Caco-2 (cell line): ENCODE results near the gene SIGMAR1. TPM values are rescaled to one million over a fixed set of nuclear protein-coding genes. Genes with fewer than 3 reads are reported as not detected.

Experiments
- BruUV-seq: library from RNA; stranded (reverse); fragments of 400-500 nt; replicated peaks from 2 replicates; lab custom pipeline; 2021; lab: Mats Ljungman, UMichigan
- CTCF ChIA-PET: fragments of 300-600 bp; sonication (Branson Sonifier 250); formaldehyde crosslinking; loops from one replicate; lab custom pipeline; 2022; ENCODE audit warnings: antibody characterized with exemption; lab: Charles Lee
- POLR2A ChIA-PET: fragments of 300-600 bp; sonication (Branson Sonifier 250); formaldehyde crosslinking; loops from one replicate; lab custom pipeline; 2022; ENCODE audit warnings: antibody characterized with exemption; lab: Charles Lee
- DNase-seq, 2 experiments: peaks; one replicate each; pipeline versions ENCODE4 v3.0.0 to v3.0.0-alpha.2; 2020 to 2022
- H3K27me3 ChIP-seq: replicated peaks from 2 replicates; pipeline ENCODE4 v1.6.0; 2011; ENCODE audit warnings: low read length; ENCODE audit not compliant: control insufficient read depth, insufficient read depth
- H3K36me3 ChIP-seq: 2 replicates; pipeline ENCODE4 v1.5.1; 2011; ENCODE audit warnings: low read length; ENCODE audit not compliant: control insufficient read depth, insufficient read depth
- H3K4me1 ChIP-seq: fragments of 250-450 bp; sonication (Bioruptor Pico); 2 replicates; pipeline ENCODE4 v1.5.1; 2020; ENCODE audit warnings: mild to moderate bottlenecking
- H3K4me3 ChIP-seq: 2 replicates; pipeline ENCODE4 v1.5.1; 2011; ENCODE audit warnings: low read depth, mild to moderate bottlenecking, control low read depth, low read length
- H3K9me3 ChIP-seq: fragments of 250-450 bp; sonication (Bioruptor Pico); 2 replicates; pipeline ENCODE4 v1.5.1; 2020; ENCODE audit warnings: mild to moderate bottlenecking, moderate library complexity
- H3K27ac Mint-ChIP-seq: one replicate; pipeline ENCODE4 v1.8.0; 2022; ENCODE audit warnings: mixed read lengths; ENCODE audit not compliant: unreplicated experiment
- H3K27me3 Mint-ChIP-seq: one replicate; pipeline ENCODE4 v1.8.0; 2022; ENCODE audit warnings: mixed read lengths; ENCODE audit not compliant: insufficient read depth, unreplicated experiment
- H3K36me3 Mint-ChIP-seq: one replicate; pipeline ENCODE4 v1.8.0; 2022; ENCODE audit warnings: mild to moderate bottlenecking, mixed read lengths; ENCODE audit not compliant: insufficient read depth, unreplicated experiment
- H3K4me1 Mint-ChIP-seq: one replicate; pipeline ENCODE4 v1.8.0; 2022; ENCODE audit warnings: low read depth, mixed read lengths; ENCODE audit not compliant: unreplicated experiment
- H3K4me3 Mint-ChIP-seq: one replicate; pipeline ENCODE4 v1.8.0; 2022; ENCODE audit warnings: mild to moderate bottlenecking, moderate library complexity, mixed read lengths; ENCODE audit not compliant: unreplicated experiment
- H3K9me3 Mint-ChIP-seq: one replicate; pipeline ENCODE4 v1.8.0; 2022; ENCODE audit warnings: mixed read lengths; ENCODE audit not compliant: unreplicated experiment
- intact Hi-C: fragments of 100-400 bp; cut with micrococcal nuclease; formaldehyde crosslinking; loops from one replicate; pipeline ENCODE4 v1.10.0; 2022; ENCODE audit not compliant: unreplicated experiment
- total RNA-seq: library from RNA; stranded (reverse); gene quantifications from 2 replicates; pipeline ENCODE4 v1.2.3, GENCODE V29; 2022
- TF ChIP-seq, protein P1 (sequence below), 2 experiments: fragments of 200-600 bp in 1 of 2; IDR thresholded peaks; 1 replicate in 1 of 2; 2 replicates in 1 of 2; pipeline versions ENCODE4 v1.5.1 to v1.8.0; 2011 to 2022; ENCODE audit warnings: antibody characterized with exemption in 1 of 2, control low read depth in 1 of 2, inconsistent platforms in 1 of 2, low read depth in 1 of 2, low read length in 1 of 2, mild to moderate bottlenecking in 1 of 2, moderate library complexity in 1 of 2; ENCODE audit not compliant: insufficient read depth in 1 of 2, severe bottlenecking in 1 of 2, unreplicated experiment in 1 of 2

The SIGMAR1 gene
- total RNA-seq, 1 experiment from 2014 or later = 102 TPM

DNA sequence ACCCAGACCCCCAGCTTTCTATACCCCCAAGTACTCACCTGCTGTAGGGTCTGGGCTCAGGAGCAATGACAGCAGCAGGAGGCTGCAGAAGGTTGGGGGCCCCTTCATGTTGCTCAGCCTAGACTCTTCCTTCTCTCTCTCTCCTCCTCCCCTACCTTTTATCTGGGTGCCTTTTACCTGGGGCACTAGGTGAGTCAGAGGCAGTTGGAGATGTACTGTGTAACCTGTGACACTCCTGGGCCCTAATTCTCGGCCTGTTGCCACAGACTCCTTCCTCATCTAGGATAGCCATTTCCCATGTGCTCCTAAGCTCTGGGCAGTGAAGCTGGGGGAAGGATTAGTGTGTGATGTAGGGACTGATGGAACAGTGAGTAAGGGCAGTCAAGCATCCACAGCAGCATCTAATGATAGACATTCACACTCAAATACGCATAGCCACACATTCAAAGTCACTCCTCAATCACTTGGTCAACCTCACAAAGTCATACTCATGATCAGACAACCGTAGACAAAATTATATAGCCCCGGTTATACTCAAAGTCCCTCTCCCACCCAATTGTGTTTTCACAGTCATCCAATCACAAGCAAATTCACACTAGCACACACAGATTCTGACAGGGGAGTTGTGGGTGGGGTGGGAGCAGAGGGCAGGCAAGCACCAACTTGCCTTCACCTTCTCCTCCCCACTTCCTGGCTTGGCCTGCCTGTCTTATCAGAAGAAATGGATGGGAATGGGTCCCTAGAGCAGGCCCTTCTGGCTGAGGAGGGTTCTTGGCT lies 25.1 kb upstream of the SIGMAR1 start, which contains the start of gene CCL27:
TSS of gene CCL27 (minus strand) at position 132 of the 777 bp plus-strand sequence. CDS start at position 108, 24 bp downstream.
- BruUV-seq = no TSS peak
- no peak for DNase-seq
- H3K4me3 Mint-ChIP-seq = no peak within 1 kb of the TSS
- intact Hi-C loops = no loop called here
- no peaks in the 10 kb centered on the region for H3K36me3 ChIP-seq
- no peak within 1 kb of the TSS for H3K4me3 ChIP-seq
- no peaks in the 10 kb centered on the region for H3K9me3 Mint-ChIP-seq
- H3K27me3 ChIP-seq = no peaks in the 10 kb centered on the region
- ChIA-PET CTCF (interaction anchor here (0.7 kb wide), 1 partner anchor 460 kb away, joined by 3 read pairs; no protein-coding TSS in a partner anchor), POLR2A (interaction anchor here (0.5 kb wide), 1 partner anchor 190 kb away, joined by 3 read pairs; no protein-coding TSS in a partner anchor)
- H3K4me1 Mint-ChIP-seq = peaks cover 28% of the 10 kb centered on the region
- H3K9me3 ChIP-seq = no peaks in the 10 kb centered on the region
- H3K27ac Mint-ChIP-seq = peak within 1 kb of the TSS; percentile 56
- H3K36me3 Mint-ChIP-seq = no peaks in the 10 kb centered on the region
- H3K4me1 ChIP-seq = peaks cover 15% of the 10 kb centered on the region
- H3K27me3 Mint-ChIP-seq = no peaks in the 10 kb centered on the region
- TF ChIP-seq, protein P1, sequence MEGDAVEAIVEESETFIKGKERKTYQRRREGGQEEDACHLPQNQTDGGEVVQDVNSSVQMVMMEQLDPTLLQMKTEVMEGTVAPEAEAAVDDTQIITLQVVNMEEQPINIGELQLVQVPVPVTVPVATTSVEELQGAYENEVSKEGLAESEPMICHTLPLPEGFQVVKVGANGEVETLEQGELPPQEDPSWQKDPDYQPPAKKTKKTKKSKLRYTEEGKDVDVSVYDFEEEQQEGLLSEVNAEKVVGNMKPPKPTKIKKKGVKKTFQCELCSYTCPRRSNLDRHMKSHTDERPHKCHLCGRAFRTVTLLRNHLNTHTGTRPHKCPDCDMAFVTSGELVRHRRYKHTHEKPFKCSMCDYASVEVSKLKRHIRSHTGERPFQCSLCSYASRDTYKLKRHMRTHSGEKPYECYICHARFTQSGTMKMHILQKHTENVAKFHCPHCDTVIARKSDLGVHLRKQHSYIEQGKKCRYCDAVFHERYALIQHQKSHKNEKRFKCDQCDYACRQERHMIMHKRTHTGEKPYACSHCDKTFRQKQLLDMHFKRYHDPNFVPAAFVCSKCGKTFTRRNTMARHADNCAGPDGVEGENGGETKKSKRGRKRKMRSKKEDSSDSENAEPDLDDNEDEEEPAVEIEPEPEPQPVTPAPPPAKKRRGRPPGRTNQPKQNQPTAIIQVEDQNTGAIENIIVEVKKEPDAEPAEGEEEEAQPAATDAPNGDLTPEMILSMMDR (IDR thresholded peaks at IDR 0.05; ENCODE audit: insufficient read depth in 1 of 2, low read depth in 1 of 2, low read length in 1 of 2, severe bottlenecking in 1 of 2, unreplicated experiment in 1 of 2) = no peak

- Mint-ChIP-seq H3K4me1 (peaks cover 19% of the 10 kb centered on the region), H3K9me3 (no peaks in the 10 kb centered on the region), H3K27ac (no peak overlapping the region), H3K4me3 (no peak overlapping the region), H3K27me3 (no peaks in the 10 kb centered on the region), H3K36me3 (no peaks in the 10 kb centered on the region)
- DNase-seq = no peak
- BruUV-seq = no TSS peak
- CTCF ChIA-PET = interaction anchor here (2.4 kb wide), 1 partner anchor 13 kb away, joined by 6 read pairs; the partner anchor contains the start of gene GALT
- Histone ChIP-seq H3K4me1 (peaks cover 11% of the 10 kb centered on the region), H3K36me3 (no peaks in the 10 kb centered on the region), H3K27me3 (no peaks in the 10 kb centered on the region), H3K9me3 (no peaks in the 10 kb centered on the region), H3K4me3 (no peak overlapping the region)
- TF ChIP-seq, protein P1 (IDR thresholded peaks at IDR 0.05; ENCODE audit: insufficient read depth in 1 of 2, low read depth in 1 of 2, low read length in 1 of 2, severe bottlenecking in 1 of 2, unreplicated experiment in 1 of 2) = no peak
- POLR2A ChIA-PET = no interaction called here
- intact Hi-C loops = loop anchor here (10.0 kb wide), 1 partner anchor 45 kb away; no protein-coding TSS in a partner anchor
Measured at GRCh38 chr9:34659592-34660253, 22.1 kb upstream of the SIGMAR1 start.

DNA sequence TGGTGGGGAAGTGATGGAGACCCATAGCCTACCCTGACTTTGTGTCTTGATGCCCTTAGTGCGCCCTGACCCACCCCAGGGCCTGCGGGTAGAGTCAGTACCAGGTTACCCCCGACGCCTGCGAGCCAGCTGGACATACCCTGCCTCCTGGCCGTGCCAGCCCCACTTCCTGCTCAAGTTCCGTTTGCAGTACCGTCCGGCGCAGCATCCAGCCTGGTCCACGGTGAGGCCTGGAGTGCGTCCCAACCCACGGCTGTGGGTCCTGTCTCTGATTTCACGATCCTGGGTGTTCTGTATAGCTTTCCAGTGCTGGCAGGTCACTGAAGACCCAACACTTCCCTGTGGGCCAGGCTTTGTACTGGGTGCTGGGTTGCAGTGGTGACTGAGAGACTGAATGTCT lies 20.9 kb upstream of the SIGMAR1 start:
- Histone ChIP-seq H3K4me3 (no peak overlapping the region), H3K9me3 (no peaks in the 10 kb centered on the region), H3K36me3 (no peaks in the 10 kb centered on the region), H3K27me3 (no peaks in the 10 kb centered on the region), H3K4me1 (peaks cover 7% of the 10 kb centered on the region)
- no peak for DNase-seq
- CTCF ChIA-PET = no interaction called here
- peaks cover 10% of the 10 kb centered on the region for H3K4me1 Mint-ChIP-seq
- BruUV-seq = no TSS peak
- TF ChIP-seq, protein P1 (IDR thresholded peaks at IDR 0.05; ENCODE audit: insufficient read depth in 1 of 2, low read depth in 1 of 2, low read length in 1 of 2, severe bottlenecking in 1 of 2, unreplicated experiment in 1 of 2) = no peak
- no peaks in the 10 kb centered on the region for H3K27me3 Mint-ChIP-seq
- no peaks in the 10 kb centered on the region for H3K36me3 Mint-ChIP-seq
- intact Hi-C loops = loop anchor here (10.0 kb wide), 1 partner anchor 46 kb away; no protein-coding TSS in a partner anchor
- H3K9me3 Mint-ChIP-seq = no peaks in the 10 kb centered on the region
- H3K27ac Mint-ChIP-seq = no peak overlapping the region
- POLR2A ChIA-PET = no interaction called here
- no peak overlapping the region for H3K4me3 Mint-ChIP-seq
